PC-9 (cell line): ENCODE measurements around the gene LGI4.

Experiments used
- CTCF ChIP-seq: fragments of 200-600 bp; sonication (generic); conservative IDR thresholded peaks from 2 replicates; pipeline ENCODE4 v1.6.1; 2017; ENCODE audit warnings: mixed run types, antibody characterized with exemption, mild to moderate bottlenecking, moderate library complexity
- EZH2 ChIP-seq: fragments of 200-600 bp; sonication (generic); IDR thresholded peaks from 2 replicates; pipeline ENCODE4 v1.8.0; 2017; ENCODE audit warnings: antibody characterized with exemption, low read depth

- TF ChIP-seq CTCF = no peak
- no peak for TF ChIP-seq EZH2
Measured at GRCh38 chr19:35167251-35168119, 32.6 kb upstream of the LGI4 start.
